ENCODE measurements around the gene FAM20A. TPM values are rescaled to one million over a fixed set of nuclear protein-coding genes. Genes with fewer than 3 reads are reported as not detected.
A peak's percentile ranks its signal among the peaks of the same experiment; 100 is the strongest.
"Not testable (repeated sequence)": the region's sequence is repeated elsewhere in the genome, so short reads cannot be mapped to it uniquely, and the experiment has no call there.

The FAM20A gene
- total RNA-seq, 2 donors from 2014 or later, result not detected

DNA sequence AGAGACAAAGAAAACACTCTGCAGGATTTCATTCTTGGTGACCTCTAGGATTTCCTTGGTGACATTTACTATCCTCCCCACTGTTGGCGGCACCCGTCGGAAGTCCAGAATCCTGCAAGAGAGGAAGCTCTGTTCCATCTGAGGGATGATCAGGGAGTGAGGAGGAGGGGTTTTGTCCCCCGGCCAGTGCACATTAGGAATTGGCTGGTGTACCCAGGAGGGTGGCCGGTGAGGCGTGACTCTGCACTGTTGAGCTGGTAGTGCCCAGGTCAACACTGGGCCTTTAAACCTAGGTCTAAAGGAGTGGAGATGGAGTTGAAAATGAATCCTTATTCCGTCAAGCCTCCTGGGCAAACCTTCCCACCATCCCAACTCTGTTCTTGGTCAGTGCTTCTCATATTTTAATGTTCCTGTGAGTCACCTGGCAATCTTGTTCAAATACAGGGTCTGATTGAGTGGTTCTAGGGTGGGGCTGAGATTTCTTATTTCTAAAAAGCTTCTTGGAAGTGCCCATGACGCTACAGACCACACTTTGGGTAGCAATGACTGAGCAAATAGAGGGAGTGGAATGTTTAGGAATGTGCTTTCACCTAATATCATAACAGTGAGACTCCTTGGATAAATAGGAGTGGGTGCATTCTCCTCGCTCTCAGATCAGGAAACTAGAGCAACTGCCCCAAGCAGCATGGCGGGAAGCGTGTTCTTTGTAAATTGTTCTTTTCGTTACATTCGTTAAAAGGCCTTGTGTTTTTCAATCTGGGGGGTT is 58.3 kb downstream of the FAM20A start:
- no peaks in the 10 kb centered on the region for H3K9me3 Mint-ChIP-seq
- H3K27me3 Mint-ChIP-seq, result no peaks in the 10 kb centered on the region
- no peaks in the 10 kb centered on the region for H3K4me1 Mint-ChIP-seq
- ATAC-seq (replicated peaks), result no peak
- no peak overlapping the region for H3K4me3 Mint-ChIP-seq
- peaks cover 10% of the 10 kb centered on the region for H3K36me3 Mint-ChIP-seq (ENCODE audit: low read depth)
- no peak overlapping the region for H3K27ac Mint-ChIP-seq

DNA sequence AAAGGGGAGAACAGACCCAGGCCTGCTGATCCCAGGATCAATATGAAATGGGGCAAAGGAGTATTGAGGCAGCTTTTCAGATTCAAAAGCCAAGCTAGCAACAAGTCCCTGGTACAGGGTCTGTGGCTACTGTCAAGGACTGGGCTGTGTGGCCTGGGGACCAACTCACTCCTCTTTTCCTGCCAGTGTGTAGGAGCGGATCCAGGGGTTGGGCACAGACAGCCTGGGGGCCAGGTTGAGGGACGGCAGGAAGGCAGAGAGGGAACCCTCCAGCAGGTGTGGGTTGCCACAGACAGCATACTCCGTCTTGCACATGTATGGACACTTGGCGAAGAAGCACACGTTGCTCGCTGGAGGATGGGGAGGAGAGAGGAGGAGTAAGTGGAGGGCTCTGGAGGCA is 59.4 kb downstream of the FAM20A start:
- peak; percentile 11 for ATAC-seq (replicated peaks)
- peaks cover 21% of the 10 kb centered on the region for H3K36me3 Mint-ChIP-seq (ENCODE audit: low read depth)
- H3K27ac Mint-ChIP-seq, result no peak overlapping the region
- no peaks in the 10 kb centered on the region for H3K27me3 Mint-ChIP-seq
- no peaks in the 10 kb centered on the region for H3K4me1 Mint-ChIP-seq
- no peaks in the 10 kb centered on the region for H3K9me3 Mint-ChIP-seq
- H3K4me3 Mint-ChIP-seq, result no peak overlapping the region

DNA sequence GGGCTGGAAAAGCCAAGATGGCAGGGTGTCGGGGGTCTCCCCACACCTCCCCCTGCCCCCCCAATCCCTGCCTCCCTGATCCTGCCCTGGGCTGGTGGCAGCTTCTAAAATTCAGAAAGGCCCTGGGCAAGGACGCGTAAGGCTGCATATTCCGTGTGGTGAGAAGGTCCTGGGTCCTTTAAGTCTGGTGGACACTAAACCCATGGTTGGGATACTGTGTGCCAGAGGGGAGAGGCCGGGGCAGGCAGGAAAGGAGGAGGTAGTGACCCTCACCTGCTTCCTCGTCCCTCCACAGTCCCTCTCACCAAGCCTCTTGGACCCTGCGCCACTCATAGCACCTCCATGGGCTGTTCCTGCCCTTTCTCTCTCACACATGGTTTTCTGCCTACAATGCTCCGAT is 60.2 kb downstream of the FAM20A start:
- Mint-ChIP-seq H3K4me1 (no peaks in the 10 kb centered on the region), H3K4me3 (no peak overlapping the region), H3K27ac (no peak overlapping the region), H3K27me3 (no peaks in the 10 kb centered on the region), H3K9me3 (no peaks in the 10 kb centered on the region), H3K36me3 (ENCODE audit: low read depth) (peaks cover 29% of the 10 kb centered on the region)
- no peak for ATAC-seq (replicated peaks)

DNA sequence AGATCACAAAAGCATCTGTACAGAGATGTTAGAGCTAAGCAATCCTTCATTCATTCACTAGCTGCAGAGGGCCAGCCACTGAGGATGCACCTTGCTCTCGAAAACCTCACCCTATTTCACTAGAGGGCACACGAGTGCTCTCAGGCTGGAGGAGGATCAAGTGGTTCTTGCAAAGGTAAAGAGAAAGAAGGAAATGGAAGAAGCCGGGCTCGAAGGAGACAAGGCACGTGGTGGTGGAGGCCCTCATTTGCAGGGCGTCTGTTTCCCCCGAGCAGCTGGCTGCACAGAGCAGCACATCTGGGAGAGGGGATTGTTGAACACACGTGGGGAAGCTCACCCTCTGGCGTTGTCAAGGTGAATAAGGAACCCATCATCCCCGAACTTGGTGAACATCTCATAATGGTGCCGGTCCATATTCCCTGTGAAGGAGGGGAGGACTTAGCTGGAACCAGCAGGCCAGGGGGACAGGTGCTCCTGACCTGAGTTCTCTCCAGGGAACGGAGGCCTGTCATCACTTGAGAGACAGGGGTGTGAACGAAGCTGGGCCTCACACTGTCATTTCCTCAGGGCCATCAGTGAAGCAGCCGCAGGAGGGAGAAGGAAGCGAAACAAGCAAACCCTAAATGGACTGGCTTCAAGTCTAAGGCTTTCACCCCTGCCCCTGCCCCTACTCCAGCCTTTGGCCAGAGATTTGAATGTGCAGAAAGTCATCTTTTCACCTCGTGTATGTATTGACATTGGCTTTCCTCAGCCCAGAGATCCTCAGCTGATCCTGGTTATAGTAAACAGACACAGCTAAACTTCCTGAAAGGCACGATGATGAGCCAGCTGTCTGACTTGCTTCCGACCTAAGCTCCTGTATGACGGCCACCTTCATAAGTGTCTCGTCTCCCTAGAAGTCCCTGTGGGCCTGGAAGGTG is 61.4 kb downstream of the FAM20A start:
- no peaks in the 10 kb centered on the region for H3K27me3 Mint-ChIP-seq

DNA sequence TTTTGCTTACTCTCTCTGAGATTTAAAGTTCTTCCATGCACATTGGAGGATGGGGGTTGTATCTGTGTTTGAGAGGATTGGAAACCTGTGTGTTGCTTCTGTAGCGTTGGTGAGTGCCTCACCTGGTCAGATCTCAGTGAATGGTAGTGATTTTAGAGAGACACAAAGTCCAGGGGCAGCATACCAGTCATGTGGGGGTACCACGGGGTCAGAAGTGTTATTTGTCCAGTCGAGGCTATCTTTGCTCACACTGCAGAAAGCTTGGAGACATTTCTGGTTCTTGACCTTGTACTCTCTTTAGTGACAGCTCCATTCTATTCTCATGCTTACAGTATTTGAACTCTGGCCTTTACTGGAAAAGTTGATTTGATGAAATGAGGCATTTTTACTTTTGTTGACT is 65.2 kb downstream of the FAM20A start:
- no peak for ATAC-seq (replicated peaks)
- H3K36me3 Mint-ChIP-seq (ENCODE audit: low read depth), result peaks cover 80% of the 10 kb centered on the region
- no peak overlapping the region for H3K27ac Mint-ChIP-seq
- H3K9me3 Mint-ChIP-seq, result no peaks in the 10 kb centered on the region
- H3K4me3 Mint-ChIP-seq, result no peak overlapping the region
- no peaks in the 10 kb centered on the region for H3K27me3 Mint-ChIP-seq
- H3K4me1 Mint-ChIP-seq, result peaks cover 8% of the 10 kb centered on the region

More for the DNA sequence above, 61.4 kb downstream of the FAM20A start:
- peak; percentile 5 for ATAC-seq (replicated peaks)
- Mint-ChIP-seq H3K4me3 (no peak overlapping the region), H3K4me1 (no peaks in the 10 kb centered on the region), H3K9me3 (no peaks in the 10 kb centered on the region), H3K36me3 (ENCODE audit: low read depth) (peaks cover 41% of the 10 kb centered on the region), H3K27ac (no peak overlapping the region)

DNA sequence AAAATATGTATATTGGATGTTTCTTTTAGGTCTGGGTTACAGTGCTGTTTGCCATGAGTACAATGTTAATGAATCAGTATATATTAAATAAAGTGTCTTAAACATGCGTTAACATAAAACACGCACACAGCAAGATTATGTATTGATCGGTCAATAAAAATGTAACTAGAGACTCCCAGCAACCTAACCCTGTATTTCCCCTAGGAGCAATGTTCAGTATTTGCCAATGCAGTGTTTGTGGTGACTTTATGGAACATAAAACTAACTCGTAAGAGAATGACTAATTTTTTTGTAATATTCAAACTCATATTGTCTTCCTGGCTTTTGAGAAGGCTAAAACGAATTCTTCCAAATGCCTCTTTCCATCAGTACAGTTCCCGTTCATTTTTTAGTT is 66.5 kb downstream of the FAM20A start:
- no peaks in the 10 kb centered on the region for H3K27me3 Mint-ChIP-seq
- no peak for ATAC-seq (replicated peaks)
- H3K36me3 Mint-ChIP-seq (ENCODE audit: low read depth), result peaks cover 92% of the 10 kb centered on the region
- H3K4me3 Mint-ChIP-seq, result no peak overlapping the region
- no peaks in the 10 kb centered on the region for H3K9me3 Mint-ChIP-seq
- peaks cover 8% of the 10 kb centered on the region for H3K4me1 Mint-ChIP-seq
- H3K27ac Mint-ChIP-seq, result peak overlapping the region; percentile 36

DNA sequence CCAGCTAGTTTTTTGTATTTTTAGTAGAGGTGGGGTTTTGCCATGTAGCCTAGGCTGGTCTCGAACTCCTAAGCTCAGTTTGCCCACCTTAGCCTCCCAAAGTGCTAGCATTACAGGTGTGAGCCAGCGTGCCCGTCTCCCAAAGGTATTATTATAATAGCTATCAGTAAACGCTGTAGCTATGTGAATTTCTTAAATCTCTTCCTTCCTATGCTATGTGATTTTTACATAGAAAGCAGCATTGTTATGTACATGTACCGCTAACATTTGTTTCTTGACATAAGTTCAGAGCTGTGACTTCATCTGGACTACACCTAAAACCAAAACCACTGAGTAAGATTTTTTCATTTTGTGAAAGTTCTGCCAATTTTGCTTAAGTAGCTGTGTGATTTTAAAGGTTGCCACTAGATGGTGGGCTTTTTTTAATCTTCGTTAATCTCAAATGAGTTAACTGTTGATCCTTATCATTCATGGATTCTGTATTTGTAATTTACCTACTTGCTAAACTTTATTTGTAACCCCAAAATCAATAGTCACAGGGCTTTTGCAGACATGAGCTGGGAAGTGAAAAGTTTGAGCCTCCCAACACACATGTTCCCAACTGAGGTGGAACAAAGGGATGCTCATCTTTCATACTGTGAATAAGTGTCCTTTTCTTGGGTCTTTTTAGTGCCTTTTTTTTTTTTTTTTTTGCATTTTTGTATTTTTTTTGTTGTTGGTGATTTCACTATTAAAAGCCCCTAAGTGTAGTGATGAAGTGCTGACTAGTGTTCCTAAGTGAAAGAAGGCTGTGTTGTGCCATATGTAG is 67.1 kb downstream of the FAM20A start:
- Mint-ChIP-seq H3K27me3 (no peaks in the 10 kb centered on the region), H3K4me3 (no peak overlapping the region), H3K36me3 (ENCODE audit: low read depth) (peaks cover 98% of the 10 kb centered on the region), H3K9me3 (no peaks in the 10 kb centered on the region), H3K4me1 (peaks cover 8% of the 10 kb centered on the region), H3K27ac (peak overlapping the region; percentile 58)
- peak; percentile 57 for ATAC-seq (replicated peaks)

DNA sequence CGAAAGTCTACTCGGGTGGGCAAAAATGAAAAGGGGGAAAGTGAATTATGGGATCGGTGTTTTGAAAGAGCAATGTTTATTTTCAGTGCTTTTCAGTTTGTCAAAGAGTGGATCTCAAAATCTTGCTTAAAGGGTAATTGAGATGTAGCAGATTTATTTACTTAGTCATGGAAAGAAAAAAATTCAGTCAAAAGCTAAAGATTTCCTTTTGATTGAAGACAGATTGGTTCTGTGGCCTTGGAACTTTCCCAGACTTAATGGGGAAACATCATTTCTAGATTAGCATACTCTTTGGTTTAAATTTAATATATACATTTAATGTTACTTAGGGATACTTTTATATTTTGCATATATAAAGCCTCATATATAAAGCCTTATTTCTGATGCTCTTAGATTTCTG is 68.3 kb downstream of the FAM20A start:
- H3K4me1 Mint-ChIP-seq, result peaks cover 8% of the 10 kb centered on the region
- H3K27me3 Mint-ChIP-seq, result no peaks in the 10 kb centered on the region
- ATAC-seq (replicated peaks), result no peak
- no peak overlapping the region for H3K4me3 Mint-ChIP-seq
- no peaks in the 10 kb centered on the region for H3K9me3 Mint-ChIP-seq
- no peak overlapping the region for H3K27ac Mint-ChIP-seq
- H3K36me3 Mint-ChIP-seq (ENCODE audit: low read depth), result peaks cover 100% of the 10 kb centered on the region

DNA sequence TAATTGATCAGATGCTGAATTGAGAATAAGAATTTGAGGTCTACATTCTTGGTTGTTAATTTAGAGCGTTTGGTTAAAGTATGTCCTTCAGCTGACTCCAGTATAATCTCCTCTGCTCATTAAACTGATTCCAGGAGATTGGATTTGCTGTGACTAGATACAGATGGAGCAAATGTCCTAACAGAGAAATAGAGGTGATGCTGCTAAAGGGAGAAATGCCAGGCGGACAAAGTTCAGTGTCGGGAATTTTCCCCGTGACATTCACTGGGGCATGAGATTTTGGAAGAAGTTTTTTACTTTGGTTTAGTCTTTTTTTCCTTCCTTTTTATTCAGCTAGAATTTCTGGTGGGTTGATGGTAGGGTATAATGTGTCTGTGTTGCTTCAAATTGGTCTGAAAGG is 69.9 kb downstream of the FAM20A start:
- H3K36me3 Mint-ChIP-seq (ENCODE audit: low read depth), result peaks cover 100% of the 10 kb centered on the region
- no peak for ATAC-seq (replicated peaks)
- peaks cover 8% of the 10 kb centered on the region for H3K4me1 Mint-ChIP-seq
- H3K27me3 Mint-ChIP-seq, result no peaks in the 10 kb centered on the region
- no peaks in the 10 kb centered on the region for H3K9me3 Mint-ChIP-seq
- no peak overlapping the region for H3K4me3 Mint-ChIP-seq
- H3K27ac Mint-ChIP-seq, result no peak overlapping the region

DNA sequence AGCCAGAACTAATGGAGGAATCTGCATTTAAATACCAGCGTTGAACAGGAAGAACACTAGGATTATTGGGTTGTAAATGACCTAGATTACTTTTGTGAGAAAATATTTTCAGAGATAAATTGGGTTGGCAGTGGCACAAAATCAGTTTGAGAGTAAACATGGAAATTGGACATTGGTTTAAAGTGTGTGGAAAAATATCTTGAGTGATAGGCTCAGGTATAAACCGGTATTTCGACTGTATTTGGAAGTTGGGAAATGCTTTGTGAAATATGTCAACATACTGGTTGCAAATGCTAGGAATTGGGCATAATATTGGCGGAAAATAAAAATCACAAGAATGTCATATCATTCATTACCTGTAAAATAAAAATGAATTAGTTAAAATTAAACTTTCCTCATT is 73.9 kb downstream of the FAM20A start:
- Mint-ChIP-seq H3K36me3 (ENCODE audit: low read depth) (peaks cover 100% of the 10 kb centered on the region), H3K4me3 (no peak overlapping the region), H3K4me1 (peaks cover 8% of the 10 kb centered on the region), H3K27me3 (no peaks in the 10 kb centered on the region), H3K9me3 (no peaks in the 10 kb centered on the region), H3K27ac (no peak overlapping the region)
- ATAC-seq (replicated peaks), result no peak

DNA sequence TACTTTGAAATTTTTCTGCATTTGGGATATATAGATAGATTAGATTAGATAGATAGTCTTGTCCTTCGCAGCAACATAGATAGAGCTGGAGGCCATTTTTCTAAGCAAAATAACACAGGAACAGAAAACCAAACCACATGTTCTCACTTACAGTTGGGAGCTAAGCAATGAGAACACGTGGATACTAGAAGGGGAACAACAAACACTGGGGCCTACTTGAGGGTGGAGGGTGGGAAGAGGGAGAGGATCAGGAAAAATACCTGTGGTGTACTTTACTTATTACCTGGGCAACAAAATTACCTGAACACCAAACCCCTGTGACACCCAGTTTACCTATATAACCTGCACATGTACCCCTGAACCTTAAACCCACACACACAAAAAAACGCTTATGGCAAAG is 74.6 kb downstream of the FAM20A start:
- H3K4me3 Mint-ChIP-seq, result no peak overlapping the region
- H3K27me3 Mint-ChIP-seq, result no peaks in the 10 kb centered on the region
- ATAC-seq (replicated peaks), result no peak
- H3K9me3 Mint-ChIP-seq, result no peaks in the 10 kb centered on the region
- peaks cover 100% of the 10 kb centered on the region for H3K36me3 Mint-ChIP-seq (ENCODE audit: low read depth)
- no peak overlapping the region for H3K27ac Mint-ChIP-seq
- H3K4me1 Mint-ChIP-seq, result peaks cover 8% of the 10 kb centered on the region

DNA sequence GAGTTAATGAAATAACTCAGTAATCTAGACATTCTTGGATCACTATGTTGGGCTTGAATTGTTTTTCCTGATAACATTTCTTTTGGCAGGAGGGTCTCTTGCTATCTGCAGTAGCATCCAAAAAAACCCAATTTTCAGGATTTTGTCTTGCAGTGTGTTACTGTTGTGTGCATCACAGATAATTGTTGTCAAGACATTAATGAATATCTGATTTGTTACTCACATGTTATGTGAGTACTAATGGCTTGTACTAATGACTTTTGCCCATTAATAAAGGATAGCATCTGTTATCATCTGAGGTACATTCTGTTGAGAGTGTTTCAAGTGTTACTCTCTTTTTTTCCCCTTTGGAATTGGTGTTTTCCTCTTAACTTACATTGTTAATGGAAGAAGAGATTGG is 78.9 kb downstream of the FAM20A start:
- ATAC-seq (replicated peaks), result no peak
- Mint-ChIP-seq H3K27ac (no peak overlapping the region), H3K27me3 (no peaks in the 10 kb centered on the region), H3K4me3 (no peak overlapping the region), H3K9me3 (no peaks in the 10 kb centered on the region), H3K36me3 (ENCODE audit: low read depth) (peaks cover 100% of the 10 kb centered on the region), H3K4me1 (peaks cover 13% of the 10 kb centered on the region)

DNA sequence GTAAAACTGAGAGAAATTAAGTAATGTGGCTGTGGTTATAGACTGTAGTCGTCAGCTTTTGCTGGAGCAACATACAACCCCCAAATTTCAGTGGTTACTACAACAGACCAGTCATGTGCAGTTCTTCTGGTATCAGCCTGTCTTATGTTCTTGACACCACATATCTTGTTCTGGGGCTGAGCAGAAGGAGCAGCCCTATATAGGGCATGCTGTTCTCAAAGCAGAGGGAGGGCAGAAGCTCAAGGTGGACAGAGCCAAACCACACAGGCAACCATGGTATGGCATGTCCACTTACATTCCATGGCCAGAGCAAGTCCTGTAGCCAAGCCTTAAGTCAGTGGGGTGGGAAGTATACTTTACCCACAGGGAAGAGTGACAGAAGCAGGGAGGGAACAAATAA is 81.3 kb downstream of the FAM20A start:
- Mint-ChIP-seq H3K27ac (peak overlapping the region; percentile 8), H3K27me3 (no peaks in the 10 kb centered on the region), H3K4me1 (peaks cover 28% of the 10 kb centered on the region), H3K36me3 (ENCODE audit: low read depth) (peaks cover 100% of the 10 kb centered on the region), H3K4me3 (no peak overlapping the region), H3K9me3 (no peaks in the 10 kb centered on the region)
- no peak for ATAC-seq (replicated peaks)

DNA sequence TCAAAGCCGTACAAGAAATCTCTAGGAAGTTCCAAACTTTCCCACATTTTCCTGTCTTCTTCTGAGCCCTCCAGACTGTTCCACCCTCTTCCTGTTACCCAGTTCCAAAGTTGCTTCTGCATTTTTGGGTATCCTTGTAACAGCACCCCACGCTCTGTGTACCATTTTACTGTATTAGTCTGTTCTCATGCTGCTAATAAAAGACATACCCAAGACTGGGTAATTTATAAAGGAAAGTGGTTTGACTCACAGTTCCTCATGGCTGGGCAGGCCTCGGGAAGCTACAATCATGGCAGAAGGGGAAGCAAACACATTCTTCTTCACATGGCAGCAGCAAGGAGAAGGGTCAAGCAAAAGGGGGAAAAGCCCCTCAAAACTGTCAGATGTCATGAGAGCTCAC is 82.1 kb downstream of the FAM20A start:
- ATAC-seq (replicated peaks); H3K27me3 Mint-ChIP-seq; H3K9me3 Mint-ChIP-seq; H3K4me3 Mint-ChIP-seq; H3K27ac Mint-ChIP-seq: not testable (repeated sequence)
- Mint-ChIP-seq H3K4me1 (peaks cover 37% of the 10 kb centered on the region), H3K36me3 (ENCODE audit: low read depth) (peaks cover 100% of the 10 kb centered on the region)

All from activated T-helper 17 cell treated with anti-CD3 and anti-CD28 coated beads, Interleukin-2, amount 50 U/mL, for 72 hours (primary cell).